Epithelial cell of proximal tubule (primary cell): ENCODE results near the gene WDR33. TPM values are rescaled to one million over a fixed set of nuclear protein-coding genes. Genes with fewer than 3 reads are reported as not detected.

Source experiments
- DNase-seq: peaks from one replicate; pipeline ENCODE4 v3.0.0-alpha.2; 2011; ENCODE audit warnings: low read depth
- H3K4me3 ChIP-seq: 2 replicates; pipeline ENCODE4 v1.5.1; 2011; ENCODE audit warnings: low read depth, mild to moderate bottlenecking, low read length
- total RNA-seq: library from RNA; depleted of rRNA; stranded (reverse); fragments of >200 nt; gene quantifications from 2 replicates; pipeline ENCODE4 v1.2.3, GENCODE V29; 2015
- TF ChIP-seq, protein P1 (sequence below): conservative IDR thresholded peaks from 2 replicates; pipeline ENCODE4 v1.5.1; 2012; ENCODE audit warnings: low read depth, mild to moderate bottlenecking, low read length

WDR33 gene
- total RNA-seq, 1 donor from 2014 or later: 12.3 TPM

DNA sequence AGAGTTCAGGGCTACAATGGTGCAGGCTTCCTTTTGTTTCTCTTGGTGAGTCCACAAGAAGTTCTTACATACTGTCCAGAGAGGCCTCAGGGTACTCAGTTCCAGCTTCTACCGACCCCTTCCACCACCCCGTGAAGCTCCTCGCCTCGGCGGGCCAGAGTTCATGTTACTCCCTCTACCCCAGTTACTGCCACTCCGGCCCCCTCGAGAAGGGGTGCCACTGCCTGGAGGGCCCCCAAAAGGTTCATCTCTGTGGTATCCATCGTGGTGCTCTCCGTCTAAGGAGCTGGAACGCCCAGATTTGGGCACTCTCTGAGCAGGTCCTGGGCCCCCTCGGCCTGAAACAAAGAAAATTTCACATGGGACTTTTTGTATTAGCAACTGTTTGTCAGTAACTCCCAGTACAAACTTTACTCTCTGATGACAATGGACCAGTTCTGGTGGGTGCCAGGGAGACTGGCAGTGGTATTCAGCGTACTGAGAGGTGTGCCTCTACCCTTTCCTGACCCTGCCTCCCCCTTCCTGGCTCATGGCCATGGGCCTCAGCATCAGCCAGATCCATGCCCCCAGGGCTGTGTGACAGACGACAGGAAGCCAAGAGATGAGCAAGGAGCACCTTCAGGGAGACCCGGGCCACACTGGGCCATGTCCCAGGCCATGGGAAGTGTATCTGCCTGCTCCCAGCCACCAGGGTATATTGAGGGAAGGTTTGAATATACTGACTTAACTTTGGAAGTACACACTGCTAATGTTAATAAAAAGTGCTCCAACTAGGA, 104.6 kb downstream of the WDR33 start:
- no peak overlapping the region for H3K4me3 ChIP-seq
- DNase-seq: no peak
- TF ChIP-seq, protein P1, sequence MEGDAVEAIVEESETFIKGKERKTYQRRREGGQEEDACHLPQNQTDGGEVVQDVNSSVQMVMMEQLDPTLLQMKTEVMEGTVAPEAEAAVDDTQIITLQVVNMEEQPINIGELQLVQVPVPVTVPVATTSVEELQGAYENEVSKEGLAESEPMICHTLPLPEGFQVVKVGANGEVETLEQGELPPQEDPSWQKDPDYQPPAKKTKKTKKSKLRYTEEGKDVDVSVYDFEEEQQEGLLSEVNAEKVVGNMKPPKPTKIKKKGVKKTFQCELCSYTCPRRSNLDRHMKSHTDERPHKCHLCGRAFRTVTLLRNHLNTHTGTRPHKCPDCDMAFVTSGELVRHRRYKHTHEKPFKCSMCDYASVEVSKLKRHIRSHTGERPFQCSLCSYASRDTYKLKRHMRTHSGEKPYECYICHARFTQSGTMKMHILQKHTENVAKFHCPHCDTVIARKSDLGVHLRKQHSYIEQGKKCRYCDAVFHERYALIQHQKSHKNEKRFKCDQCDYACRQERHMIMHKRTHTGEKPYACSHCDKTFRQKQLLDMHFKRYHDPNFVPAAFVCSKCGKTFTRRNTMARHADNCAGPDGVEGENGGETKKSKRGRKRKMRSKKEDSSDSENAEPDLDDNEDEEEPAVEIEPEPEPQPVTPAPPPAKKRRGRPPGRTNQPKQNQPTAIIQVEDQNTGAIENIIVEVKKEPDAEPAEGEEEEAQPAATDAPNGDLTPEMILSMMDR: no peak

DNA sequence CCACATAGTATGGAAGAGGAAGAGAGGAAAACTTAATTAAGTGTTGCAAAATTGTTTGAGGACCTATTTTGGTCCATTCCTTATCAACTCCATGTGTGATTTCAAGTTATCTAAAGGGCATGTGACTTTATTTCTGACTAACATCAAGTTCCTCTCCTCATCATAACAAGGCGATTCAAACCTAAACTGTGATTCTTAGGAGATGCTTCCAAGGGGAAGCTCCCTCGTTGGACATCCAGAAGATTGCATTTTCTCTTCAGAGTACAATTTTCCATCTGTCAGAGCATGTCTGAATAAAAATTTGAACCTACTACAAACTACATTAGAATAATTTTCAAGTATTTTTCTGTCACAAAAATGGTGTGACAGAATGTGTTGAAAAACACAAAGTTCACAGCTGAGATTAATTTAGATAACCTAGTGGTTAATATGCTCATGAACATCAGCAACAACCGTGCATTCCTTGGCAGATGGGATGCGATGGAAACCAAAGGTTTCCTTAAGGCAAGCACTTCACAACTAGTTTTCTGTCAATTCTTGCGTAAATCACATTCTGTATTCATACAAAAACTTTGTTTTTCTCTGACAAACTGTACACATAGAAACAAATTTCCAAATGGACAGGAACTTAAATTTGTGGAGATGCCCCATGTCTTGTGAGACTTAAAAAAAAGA, 105.4 kb downstream of the WDR33 start:
- DNase-seq: no peak
- TF ChIP-seq, protein P1: no peak
- H3K4me3 ChIP-seq: no peak overlapping the region

DNA sequence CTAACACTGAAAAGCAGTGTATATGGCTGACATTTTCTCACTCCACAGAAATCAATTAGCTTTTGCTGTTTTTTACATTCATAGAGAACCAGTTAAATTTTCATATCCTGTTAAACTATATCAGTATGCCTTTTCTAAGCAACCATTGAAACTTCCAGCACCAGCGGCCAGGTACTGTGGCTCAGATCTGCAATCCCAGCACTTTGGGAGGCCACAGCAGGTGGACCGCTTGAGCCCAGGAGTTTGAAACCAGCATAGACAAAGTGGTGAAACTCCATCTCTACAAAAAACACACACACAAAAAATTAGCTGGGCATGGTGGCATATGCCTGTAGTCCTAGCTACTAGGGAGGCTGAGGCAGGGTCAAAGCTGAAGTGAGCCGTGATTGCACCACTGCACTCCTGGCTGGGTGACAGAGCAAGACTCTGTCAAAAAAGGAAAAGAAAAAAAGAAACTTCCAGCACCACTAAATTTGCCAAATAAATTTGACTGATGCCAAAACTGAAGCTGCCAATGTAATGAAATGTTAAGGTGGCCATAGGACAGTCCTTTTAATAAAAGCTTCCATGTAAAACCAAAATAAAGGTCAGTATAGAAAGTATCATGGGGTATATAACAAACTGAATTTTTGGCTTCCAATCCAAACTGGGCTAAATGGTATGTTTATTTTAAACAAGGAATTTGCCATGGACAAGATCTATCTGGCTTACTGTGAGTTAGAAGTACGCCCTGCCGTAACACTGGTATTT, 106.2 kb downstream of the WDR33 start:
- TF ChIP-seq, protein P1: no peak
- H3K4me3 ChIP-seq: no peak overlapping the region
- no peak for DNase-seq

DNA sequence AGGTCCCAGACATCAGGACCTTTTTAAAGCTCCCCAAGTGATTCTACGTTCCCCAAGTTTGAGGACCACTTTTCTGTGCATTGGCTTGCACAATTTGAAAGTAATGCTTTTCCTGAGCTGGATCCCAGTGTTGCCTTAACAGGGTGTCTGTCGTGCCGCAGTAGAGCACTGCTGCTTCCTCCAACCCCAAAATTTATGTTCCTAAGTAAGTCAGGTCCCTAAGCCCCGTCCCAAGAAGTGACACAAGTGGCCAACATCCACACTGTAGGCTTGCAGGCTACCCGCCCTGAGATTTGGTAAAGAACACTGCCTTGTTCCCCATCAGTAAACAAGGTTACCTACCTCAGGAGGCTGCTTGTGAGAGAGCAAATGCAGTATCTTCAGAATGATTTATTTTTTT, 107.7 kb downstream of the WDR33 start:
- no peak for DNase-seq
- TF ChIP-seq, protein P1: no peak
- H3K4me3 ChIP-seq: no peak overlapping the region

DNA sequence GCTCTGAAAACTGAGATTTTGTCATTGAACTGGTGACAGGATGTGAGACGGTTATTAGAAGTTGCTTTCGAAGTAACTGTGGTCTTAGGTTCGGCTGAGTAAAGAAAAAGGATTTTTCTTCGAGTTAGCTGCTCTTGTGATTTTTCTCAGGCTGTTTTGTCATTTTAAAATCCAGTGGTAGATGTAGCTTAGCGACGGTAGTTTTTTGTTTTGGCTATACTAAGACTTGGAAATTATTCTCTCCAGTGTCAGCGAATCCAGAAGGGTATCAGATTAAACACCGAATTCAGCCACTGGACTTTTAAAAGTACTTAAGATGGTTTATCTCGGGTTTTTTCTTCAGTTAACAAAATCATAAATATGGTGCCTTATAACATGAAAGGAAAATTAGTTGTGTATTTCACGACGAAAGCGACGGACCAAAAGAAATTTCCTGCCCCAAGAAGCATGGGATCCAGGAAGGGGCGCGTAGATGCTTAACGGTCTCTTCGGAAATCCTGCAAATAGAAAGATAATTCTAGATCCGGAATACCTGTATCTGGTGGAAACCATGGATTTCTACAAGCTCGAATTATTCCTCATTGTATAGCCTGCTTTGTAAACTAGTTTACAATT, 108.5 kb downstream of the WDR33 start:
- TF ChIP-seq, protein P1: no peak
- DNase-seq: no peak
- peak overlapping the region; percentile 67 for H3K4me3 ChIP-seq

DNA sequence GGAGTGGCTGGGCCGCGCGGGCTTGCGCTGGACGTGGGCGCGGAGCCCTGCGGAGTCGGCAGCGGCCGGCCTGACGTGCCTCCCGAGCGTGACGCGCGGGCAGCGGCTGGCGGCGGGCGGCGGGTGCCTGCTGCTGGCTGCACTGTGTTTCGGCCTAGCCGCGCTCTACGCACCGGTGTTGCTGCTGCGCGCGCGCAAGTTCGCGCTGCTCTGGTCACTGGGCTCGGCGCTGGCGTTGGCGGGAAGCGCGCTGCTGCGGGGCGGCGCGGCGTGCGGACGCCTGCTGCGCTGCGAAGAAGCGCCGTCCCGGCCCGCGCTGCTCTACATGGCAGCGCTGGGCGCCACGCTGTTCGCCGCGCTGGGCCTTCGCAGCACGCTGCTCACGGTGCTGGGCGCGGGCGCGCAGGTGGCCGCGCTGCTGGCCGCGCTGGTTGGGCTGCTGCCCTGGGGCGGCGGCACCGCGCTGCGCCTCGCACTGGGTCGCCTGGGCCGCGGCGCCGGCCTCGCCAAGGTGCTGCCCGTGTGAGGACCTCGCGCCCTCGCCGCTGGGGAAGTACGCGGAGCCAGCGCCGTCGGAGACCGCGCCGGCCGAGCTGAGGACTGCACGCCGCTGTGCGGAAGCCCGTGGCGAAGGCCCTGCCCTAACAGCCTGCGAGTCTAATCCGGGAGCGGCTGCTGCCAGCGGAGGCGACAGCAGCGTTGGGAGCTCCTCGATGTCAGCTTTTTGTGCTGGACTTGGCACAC, 109.1 kb downstream of the WDR33 start:
- TF ChIP-seq, protein P1: no peak
- H3K4me3 ChIP-seq: peak overlapping the region; percentile 67
- no peak for DNase-seq
